DOHH2 (cell line): ENCODE results near the gene TRIM14.

ENCODE experiments used
- H3F3A ChIP-seq: fragments of 200-600 bp; sonication (generic), shearing (Covaris generic); 2 replicates; pipeline ENCODE4 v1.6.0; 2016; ENCODE audit warnings: antibody characterized with exemption, mild to moderate bottlenecking; ENCODE audit not compliant: control insufficient read depth, insufficient read depth
- H3K27ac ChIP-seq: fragments of 200-600 bp; sonication (generic); 2 replicates; pipeline ENCODE4 v1.5.1; 2014; ENCODE audit warnings: low read depth, mild to moderate bottlenecking, low read length, moderate library complexity
- H3K27me3 ChIP-seq: fragments of 200-600 bp; sonication (generic); 2 replicates; pipeline ENCODE4 v1.6.1; 2014; ENCODE audit warnings: mild to moderate bottlenecking, low read length, mixed read lengths; ENCODE audit not compliant: control insufficient read depth
- H3K36me3 ChIP-seq: fragments of 200-600 bp; sonication (generic); 2 replicates; pipeline ENCODE4 v1.6.1; 2014; ENCODE audit warnings: mild to moderate bottlenecking, low read length, moderate library complexity, mixed read lengths; ENCODE audit not compliant: control insufficient read depth
- H3K4me1 ChIP-seq: fragments of 200-600 bp; sonication (generic); 2 replicates; pipeline ENCODE4 v1.6.1; 2014; ENCODE audit warnings: mild to moderate bottlenecking, low read length, mixed read lengths; ENCODE audit not compliant: control insufficient read depth
- H3K4me2 ChIP-seq: fragments of 200-600 bp; sonication (generic); 2 replicates; pipeline ENCODE4 v1.6.0; 2014; ENCODE audit warnings: mild to moderate bottlenecking, low read length, moderate library complexity
- H3K4me3 ChIP-seq: fragments of 200-600 bp; sonication (generic); 2 replicates; pipeline ENCODE4 v1.5.1; 2014; ENCODE audit warnings: mild to moderate bottlenecking, low read length, mixed read lengths
- H3K79me2 ChIP-seq: fragments of 200-600 bp; sonication (generic); 2 replicates; pipeline ENCODE4 v1.6.1; 2014; ENCODE audit warnings: mild to moderate bottlenecking, low read length, mixed read lengths; ENCODE audit not compliant: control insufficient read depth
- H3K9me2 ChIP-seq: fragments of 200-600 bp; sonication (generic); replicated peaks from 2 replicates; pipeline ENCODE4 v1.6.1; 2014; ENCODE audit warnings: mild to moderate bottlenecking, low read length, mixed read lengths; ENCODE audit not compliant: control insufficient read depth
- H3K9me3 ChIP-seq: fragments of 200-600 bp; sonication (generic); 2 replicates; pipeline ENCODE4 v1.6.1; 2014; ENCODE audit warnings: antibody characterized with exemption, low read length, mixed read lengths; ENCODE audit not compliant: control insufficient read depth, insufficient read depth
- H4K20me1 ChIP-seq: fragments of 200-600 bp; sonication (generic); 2 replicates; pipeline ENCODE4 v1.6.0; 2014; ENCODE audit warnings: low read depth, mild to moderate bottlenecking, antibody characterized with exemption, low read length, moderate library complexity; ENCODE audit not compliant: control insufficient read depth, insufficient read depth
- EZH2phosphoT487 ChIP-seq: fragments of 200-600 bp; sonication (generic); IDR thresholded peaks from 2 replicates; pipeline ENCODE4 v1.6.1; 2017; ENCODE audit warnings: borderline replicate concordance, mild to moderate bottlenecking, antibody characterized with exemption, low read length, moderate library complexity, mixed read lengths
- TF ChIP-seq, protein P1 (sequence below): fragments of 200-600 bp; sonication (generic); IDR thresholded peaks from one replicate; pipeline ENCODE4 v1.5.1; 2014; ENCODE audit warnings: antibody characterized with exemption, mild to moderate bottlenecking, low read depth, low read length; ENCODE audit not compliant: poor library complexity, severe bottlenecking

The TRIM14 gene

DNA sequence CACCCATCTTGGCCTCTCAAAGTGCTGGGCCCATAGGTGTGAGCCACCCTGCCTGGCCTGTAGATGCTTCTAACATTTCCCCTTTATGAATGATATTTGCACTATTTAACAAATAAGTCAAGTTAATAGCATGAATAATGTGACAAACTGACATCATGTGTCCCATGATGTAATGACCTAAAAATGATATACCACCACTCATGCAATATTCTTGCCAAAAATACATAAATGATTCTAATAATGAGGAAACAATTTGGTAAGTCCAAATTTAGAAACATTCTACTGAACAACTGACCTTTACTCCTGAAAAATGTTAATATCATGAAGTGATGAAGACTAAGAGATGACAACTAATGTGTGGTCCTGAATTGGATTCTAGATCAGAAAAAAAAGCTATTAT lies 33.5 kb upstream of the TRIM14 start:
- Histone ChIP-seq H3K36me3 (no peaks in the 10 kb centered on the region), H3K4me1 (no peaks in the 10 kb centered on the region), H4K20me1 (no peaks in the 10 kb centered on the region), H3F3A (no peaks in the 10 kb centered on the region), H3K27me3 (peaks cover 4% of the 10 kb centered on the region; the same call in 1 of the 2 replicates), H3K9me2 (no peaks in the 10 kb centered on the region), H3K4me2 (no peak overlapping the region), H3K79me2 (no peaks in the 10 kb centered on the region), H3K4me3 (no peak overlapping the region), H3K9me3 (no peaks in the 10 kb centered on the region), H3K27ac (no peak overlapping the region)
- TF ChIP-seq EZH2phosphoT487 = no peak
- TF ChIP-seq, protein P1, sequence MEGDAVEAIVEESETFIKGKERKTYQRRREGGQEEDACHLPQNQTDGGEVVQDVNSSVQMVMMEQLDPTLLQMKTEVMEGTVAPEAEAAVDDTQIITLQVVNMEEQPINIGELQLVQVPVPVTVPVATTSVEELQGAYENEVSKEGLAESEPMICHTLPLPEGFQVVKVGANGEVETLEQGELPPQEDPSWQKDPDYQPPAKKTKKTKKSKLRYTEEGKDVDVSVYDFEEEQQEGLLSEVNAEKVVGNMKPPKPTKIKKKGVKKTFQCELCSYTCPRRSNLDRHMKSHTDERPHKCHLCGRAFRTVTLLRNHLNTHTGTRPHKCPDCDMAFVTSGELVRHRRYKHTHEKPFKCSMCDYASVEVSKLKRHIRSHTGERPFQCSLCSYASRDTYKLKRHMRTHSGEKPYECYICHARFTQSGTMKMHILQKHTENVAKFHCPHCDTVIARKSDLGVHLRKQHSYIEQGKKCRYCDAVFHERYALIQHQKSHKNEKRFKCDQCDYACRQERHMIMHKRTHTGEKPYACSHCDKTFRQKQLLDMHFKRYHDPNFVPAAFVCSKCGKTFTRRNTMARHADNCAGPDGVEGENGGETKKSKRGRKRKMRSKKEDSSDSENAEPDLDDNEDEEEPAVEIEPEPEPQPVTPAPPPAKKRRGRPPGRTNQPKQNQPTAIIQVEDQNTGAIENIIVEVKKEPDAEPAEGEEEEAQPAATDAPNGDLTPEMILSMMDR = no peak

DNA sequence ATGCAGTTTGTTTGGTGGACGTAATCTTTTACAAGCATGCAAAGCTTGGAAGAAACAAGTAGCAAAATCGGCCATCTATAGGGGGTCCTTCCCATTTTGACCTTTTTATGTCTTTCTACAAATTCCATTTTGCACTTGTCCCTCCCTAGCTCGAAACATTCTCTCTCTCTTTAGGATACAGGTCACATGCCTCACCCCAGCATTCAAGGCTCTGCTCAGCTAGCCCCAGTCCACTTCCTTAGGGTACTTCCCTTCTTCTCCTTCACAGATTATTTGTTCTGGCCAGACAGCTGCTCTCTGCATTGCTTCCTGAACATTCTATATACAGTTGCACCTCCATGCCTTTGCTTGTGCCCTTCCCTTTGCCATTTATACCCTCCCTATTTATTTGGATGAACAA lies 31.7 kb upstream of the TRIM14 start:
- Histone ChIP-seq H3K4me3 (no peak overlapping the region), H3K36me3 (no peaks in the 10 kb centered on the region), H3K27ac (no peak overlapping the region), H4K20me1 (no peaks in the 10 kb centered on the region), H3K9me2 (no peaks in the 10 kb centered on the region), H3K9me3 (no peaks in the 10 kb centered on the region), H3K27me3 (peaks cover 8% of the 10 kb centered on the region; the same call in 1 of the 2 replicates), H3K4me1 (no peaks in the 10 kb centered on the region), H3K4me2 (no peak overlapping the region), H3K79me2 (no peaks in the 10 kb centered on the region), H3F3A (no peaks in the 10 kb centered on the region)
- TF ChIP-seq, protein P1 = no peak
- no peak for TF ChIP-seq EZH2phosphoT487

DNA sequence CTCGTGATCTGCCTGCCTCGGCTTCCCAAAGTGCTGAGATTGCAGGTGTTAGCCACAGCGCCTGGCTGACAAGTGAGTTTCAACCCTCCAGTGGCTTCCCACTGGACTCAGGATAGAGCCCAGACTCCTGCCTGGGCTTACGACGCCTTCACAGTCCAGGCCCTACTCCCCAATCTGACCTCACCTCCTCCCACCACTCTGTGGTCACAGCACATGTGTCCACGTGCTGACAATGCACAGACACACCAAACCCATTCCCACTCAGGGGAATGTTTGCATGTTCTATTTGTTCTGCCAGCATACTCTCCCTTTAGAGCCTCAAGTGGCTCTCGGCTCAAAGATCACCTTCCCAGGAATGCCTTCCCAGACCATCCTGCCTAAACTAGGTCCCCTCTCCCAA lies 31.1 kb upstream of the TRIM14 start:
- peaks cover 8% of the 10 kb centered on the region; the same call in 1 of the 2 replicates for H3K27me3 ChIP-seq
- H3K36me3 ChIP-seq = no peaks in the 10 kb centered on the region
- H3K79me2 ChIP-seq = no peaks in the 10 kb centered on the region
- H3K9me3 ChIP-seq = no peaks in the 10 kb centered on the region
- no peak for TF ChIP-seq EZH2phosphoT487
- TF ChIP-seq, protein P1 = no peak
- H3K9me2 ChIP-seq = no peaks in the 10 kb centered on the region
- H3K4me1 ChIP-seq = no peaks in the 10 kb centered on the region
- no peaks in the 10 kb centered on the region for H3F3A ChIP-seq
- H3K27ac ChIP-seq = no peak overlapping the region
- no peak overlapping the region for H3K4me3 ChIP-seq
- H3K4me2 ChIP-seq = no peak overlapping the region
- H4K20me1 ChIP-seq = no peaks in the 10 kb centered on the region
